GM18505 (cell line): Measurements from ENCODE around the gene CCDC27.

ENCODE experiments used
- ATAC-seq: cut with Tn5 transposase; IDR thresholded peaks from one replicate; pipeline ENCODE4 v1.9.1; 2021; ENCODE audit not compliant: unreplicated experiment
- POLR2A ChIP-seq: IDR thresholded peaks from 4 replicates; pipeline ENCODE4 v1.6.1; 2011; ENCODE audit warnings: borderline replicate concordance; ENCODE audit not compliant: insufficient read depth, insufficient read length; ENCODE audit errors: extremely low read depth

Gene CCDC27

GRCh38 chr1:3727825-3728776 is 24.1 kb upstream of the CCDC27 start:
- ATAC-seq: no peak
- no peak for TF ChIP-seq POLR2A

GRCh38 chr1:3729594-3730542 is 22.4 kb upstream of the CCDC27 start:
- ATAC-seq: no peak

GRCh38 chr1:3730543-3731247 is 21.6 kb upstream of the CCDC27 start:
- no peak for ATAC-seq
- no peak for TF ChIP-seq POLR2A

More at GRCh38 chr1:3729594-3730542, 22.4 kb upstream of the CCDC27 start:
- TF ChIP-seq POLR2A: no peak

- no peak for TF ChIP-seq POLR2A
- ATAC-seq: no peak
Observed at GRCh38 chr1:3731583-3732433, 20.4 kb upstream of the CCDC27 start.

- no peak for TF ChIP-seq POLR2A
- no peak for ATAC-seq
Observed at GRCh38 chr1:3732434-3733093, 19.7 kb upstream of the CCDC27 start.

- no peak for TF ChIP-seq POLR2A
- no peak for ATAC-seq
Observed at GRCh38 chr1:3733094-3733882, 19.0 kb upstream of the CCDC27 start.

- TF ChIP-seq POLR2A: no peak
- no peak for ATAC-seq
Observed at GRCh38 chr1:3733883-3734589, 18.2 kb upstream of the CCDC27 start.

- no peak for ATAC-seq
- TF ChIP-seq POLR2A: no peak
Observed at GRCh38 chr1:3734602-3735001, 17.6 kb upstream of the CCDC27 start.

- ATAC-seq: no peak
- no peak for TF ChIP-seq POLR2A
Observed at GRCh38 chr1:3735027-3735681, 17.1 kb upstream of the CCDC27 start.

GRCh38 chr1:3735688-3736087 is 16.6 kb upstream of the CCDC27 start:
- ATAC-seq: no peak
- no peak for TF ChIP-seq POLR2A
